NCI-H2107 (cell line): Measurements from ENCODE around the gene PRR20E.
"Not testable (repeated sequence)": the region's sequence is repeated elsewhere in the genome, so short reads cannot be mapped to it uniquely, and the experiment has no call there.

Experiments used
- DNase-seq: peaks from one replicate; lab custom pipeline; 2025; lab: John Stamatoyannopoulos, UW

The PRR20E gene

GRCh38 chr13:57166897-57167296 lies at the start of gene PRR20E:
Gene PRR20E, plus strand, starts transcription at chr13:57167197. Its CDS starts 387 bp downstream, at chr13:57167584.
- not testable (repeated sequence) for DNase-seq

GRCh38 chr13:57123681-57124080 lies 43.3 kb upstream of the PRR20E start:
- no peak for DNase-seq

- DNase-seq = no peak
Measured at GRCh38 chr13:57128909-57129308, 38.1 kb upstream of the PRR20E start.

- DNase-seq = no peak
Measured at GRCh38 chr13:57136093-57136492, 30.9 kb upstream of the PRR20E start.

DNA sequence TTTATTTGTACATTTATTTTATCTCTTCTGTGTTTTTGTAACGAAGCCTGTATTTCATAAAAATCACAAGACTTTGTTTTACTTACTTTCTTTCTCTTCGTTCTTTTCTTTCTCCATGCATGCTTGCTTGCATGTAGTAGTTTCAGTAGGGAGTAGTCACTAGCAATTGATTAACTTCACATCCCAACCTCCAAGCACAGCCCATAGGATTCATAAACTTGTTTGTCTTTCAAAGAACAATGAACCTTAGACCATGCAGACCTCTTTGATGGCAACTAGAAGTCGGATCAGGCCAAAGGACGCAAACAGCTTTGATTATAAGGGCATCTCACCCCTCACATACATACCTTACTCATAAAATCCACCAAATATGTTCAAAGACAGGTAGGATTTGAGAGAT lies 29.4 kb upstream of the PRR20E start:
- DNase-seq = no peak

- no peak for DNase-seq
Measured at GRCh38 chr13:57138988-57139387, 28.0 kb upstream of the PRR20E start.

DNA sequence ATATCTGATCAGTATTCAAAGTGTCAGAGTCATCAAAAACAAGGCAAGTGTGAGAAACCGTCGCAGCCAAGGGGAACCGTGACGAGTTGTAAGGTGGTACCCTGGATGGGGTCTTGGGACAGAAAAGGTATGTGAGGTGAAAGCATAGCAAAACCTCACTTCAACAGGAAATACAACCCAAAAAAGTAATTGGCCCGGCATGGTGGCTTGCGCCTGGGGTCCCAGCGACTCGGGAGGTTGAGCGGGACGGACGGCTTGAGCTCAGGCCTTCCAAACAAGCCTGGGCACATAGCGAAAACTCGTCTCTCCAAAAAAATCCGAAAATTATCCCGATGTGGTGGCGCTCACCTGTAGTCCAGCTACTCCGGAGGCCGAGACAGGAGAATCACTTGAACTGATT lies 27.2 kb upstream of the PRR20E start:
- DNase-seq = not testable (repeated sequence)

GRCh38 chr13:57140235-57140968 lies 26.6 kb upstream of the PRR20E start, which contains the start of gene PRR20A:
Gene PRR20A, plus strand, starts transcription at chr13:57140918. Its CDS starts 387 bp downstream, at chr13:57141305.
- not testable (repeated sequence) for DNase-seq

- not testable (repeated sequence) for DNase-seq
Measured at GRCh38 chr13:57147188-57147587, 19.8 kb upstream of the PRR20E start, which contains the start of gene PRR20B. Gene PRR20B, plus strand, starts transcription at chr13:57147488. Its CDS starts 387 bp downstream, at chr13:57147875.

GRCh38 chr13:57148106-57148505 lies 18.9 kb upstream of the PRR20E start:
- not testable (repeated sequence) for DNase-seq

DNA sequence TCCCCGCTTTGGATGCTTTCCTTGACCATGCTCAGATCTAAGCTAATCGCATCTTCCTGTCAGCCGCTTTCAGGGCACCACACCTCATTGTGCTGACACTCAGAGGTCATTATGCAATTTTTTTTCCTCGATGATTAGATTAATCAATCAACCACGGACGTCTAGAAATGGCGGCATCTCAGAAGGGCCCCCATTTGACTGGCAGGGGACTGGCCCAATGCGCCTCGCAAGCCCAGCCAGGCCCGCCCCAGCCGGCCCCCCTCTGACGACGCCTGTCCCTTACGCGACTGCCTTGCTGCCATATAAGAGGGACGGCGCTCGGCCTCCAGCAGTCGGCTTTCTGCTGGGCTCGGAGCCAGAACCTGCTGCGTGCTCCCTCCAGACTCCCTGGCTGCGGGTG lies 13.2 kb upstream of the PRR20E start, which contains the start of gene PRR20C:
TSS of gene PRR20C (plus strand) at position 301 of the 400 bp plus-strand sequence. CDS start 387 bp downstream, outside the sequence.
- not testable (repeated sequence) for DNase-seq

- not testable (repeated sequence) for DNase-seq
Measured at GRCh38 chr13:57160332-57160731, 6.7 kb upstream of the PRR20E start, which contains the start of gene PRR20D. Gene PRR20D, plus strand, starts transcription at chr13:57160632. Its CDS starts 387 bp downstream, at chr13:57161019.

- no peak for DNase-seq
Measured at GRCh38 chr13:57191667-57192066, 24.7 kb downstream of the PRR20E start.

DNA sequence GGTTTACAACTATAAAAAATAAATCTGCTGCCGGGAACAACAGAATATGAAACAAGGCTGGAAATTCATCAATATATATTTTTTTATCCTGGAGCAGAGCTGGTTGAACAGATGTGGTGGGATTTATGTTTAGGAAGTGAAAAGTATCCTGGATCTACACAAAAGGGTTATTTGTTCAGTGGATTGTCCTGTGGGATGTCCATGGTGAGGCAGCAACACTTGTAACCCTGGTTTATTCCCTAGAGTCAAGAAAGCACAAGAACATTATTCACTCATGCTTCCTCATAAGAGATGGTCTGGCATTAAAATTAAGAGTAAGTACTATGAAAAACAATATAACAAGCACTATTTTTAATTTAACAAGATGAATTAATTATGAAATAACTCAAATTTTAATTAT lies 46.0 kb downstream of the PRR20E start:
- DNase-seq = no peak
